ENCODE data around the gene KRT33A.
"Not testable (repeated sequence)": the region's sequence is repeated elsewhere in the genome, so short reads cannot be mapped to it uniquely, and the experiment has no call there.

KRT33A gene

DNA sequence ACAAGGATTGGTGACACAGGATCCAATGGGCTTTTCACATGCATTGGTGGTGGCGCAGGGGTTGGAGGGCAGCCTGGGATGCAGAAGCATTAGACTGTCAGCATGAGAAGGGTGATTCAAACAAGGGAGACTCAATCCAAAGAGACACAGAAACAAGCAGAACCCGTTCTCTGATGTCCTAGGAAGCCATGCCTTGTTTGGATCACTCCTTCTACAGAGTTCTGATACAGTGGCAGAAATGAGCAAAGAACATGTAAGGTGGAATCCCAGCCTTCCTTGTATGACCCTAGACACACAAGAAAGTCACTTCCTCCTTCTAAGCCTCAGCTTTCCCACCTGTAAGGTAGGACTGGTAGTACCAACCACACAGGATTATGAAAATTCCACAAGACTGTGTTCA lies 13.3 kb upstream of the KRT33A start:
- DNase-seq (ENCODE audit: low read depth, low spot score), result no peak

DNA sequence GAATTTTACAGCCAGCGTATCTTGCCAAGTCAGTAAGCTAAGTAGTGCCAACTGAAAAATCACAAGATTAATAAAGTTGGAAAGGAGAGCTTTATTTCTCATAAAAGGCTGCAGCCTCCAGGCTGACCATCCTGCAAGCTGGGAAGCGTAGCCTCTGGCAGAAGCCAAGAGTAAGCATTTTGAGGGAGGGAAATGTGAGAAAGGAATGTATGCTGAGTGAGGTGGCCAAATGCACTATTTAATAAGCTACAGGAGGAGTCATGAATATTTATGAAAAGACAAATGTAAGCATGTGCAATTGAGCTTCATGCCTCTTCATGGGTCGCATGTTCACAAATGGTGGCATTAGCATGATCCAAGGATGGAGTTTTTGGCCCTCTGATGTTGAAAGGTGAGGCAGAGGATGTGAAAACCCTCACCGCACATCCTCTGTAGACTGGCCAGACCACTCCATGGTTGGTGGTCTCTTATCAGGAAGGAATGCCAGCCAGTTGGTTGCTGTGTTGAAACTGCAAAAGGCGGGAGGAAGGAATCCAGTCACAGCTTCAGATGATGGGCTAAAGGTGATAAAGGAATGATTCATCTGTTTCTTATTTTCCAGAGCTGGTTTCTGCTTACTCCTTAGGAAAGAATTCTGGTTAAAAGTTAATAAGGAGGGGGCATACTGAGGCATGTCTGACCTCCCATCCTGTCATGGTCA lies 9.8 kb upstream of the KRT33A start:
- DNase-seq (ENCODE audit: low read depth, low spot score), result peak; percentile 86

DNA sequence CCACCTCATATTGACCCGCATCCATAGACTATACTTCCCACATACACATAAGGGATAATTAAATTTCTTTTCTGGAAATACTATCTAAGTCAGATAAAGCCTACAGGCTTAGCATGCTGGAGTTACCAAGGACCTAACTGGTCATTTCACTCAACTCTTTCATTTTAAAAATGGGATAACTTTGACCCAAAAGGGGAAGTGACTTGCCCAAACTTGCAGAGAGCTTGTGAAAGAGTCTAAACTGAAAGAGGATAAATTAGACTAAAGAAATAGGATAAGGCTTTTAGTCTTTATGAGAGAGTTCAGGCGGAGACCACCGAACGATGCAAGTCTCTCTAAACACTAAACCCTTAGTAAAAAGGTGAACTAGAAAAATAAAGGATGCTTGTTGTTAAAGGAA lies 3.9 kb upstream of the KRT33A start:
- no peak for DNase-seq (ENCODE audit: low read depth, low spot score)

DNA sequence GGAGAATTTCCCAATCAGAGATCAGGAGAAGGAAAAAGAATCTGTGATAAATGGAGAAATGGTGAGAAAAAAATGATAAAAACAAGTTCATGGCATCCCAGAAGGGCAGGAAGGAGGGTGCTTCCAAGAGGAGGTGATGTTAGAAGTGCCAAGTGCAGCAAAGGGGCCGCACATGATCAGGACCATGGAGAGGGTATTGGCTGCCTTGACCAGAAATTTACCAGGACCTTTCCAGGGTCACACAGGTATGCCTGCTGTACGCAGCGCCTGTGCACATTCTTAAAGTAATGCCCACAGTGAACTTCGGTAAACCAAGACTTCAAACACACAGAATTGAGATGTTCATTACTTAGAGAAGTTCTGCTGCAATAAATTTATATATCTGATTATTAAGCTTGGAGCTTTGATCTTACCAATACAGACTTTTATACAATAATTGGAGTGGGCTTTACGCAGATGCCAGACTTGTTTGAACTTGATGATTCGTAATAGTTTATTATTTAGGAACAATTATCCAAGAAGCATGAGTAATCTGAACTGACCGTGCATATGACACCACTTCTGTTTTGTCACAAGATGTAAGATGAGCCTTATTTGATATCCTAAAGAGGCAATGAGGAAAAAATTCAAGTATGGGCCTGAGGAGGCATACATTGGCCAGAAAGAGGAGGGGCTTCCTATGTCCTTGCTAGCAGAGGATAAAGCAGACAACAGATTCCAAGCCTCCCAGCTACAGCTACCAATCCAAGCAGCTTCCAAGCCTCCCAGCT lies 2.2 kb upstream of the KRT33A start:
- peak; percentile 33 for DNase-seq (ENCODE audit: low read depth, low spot score)

DNA sequence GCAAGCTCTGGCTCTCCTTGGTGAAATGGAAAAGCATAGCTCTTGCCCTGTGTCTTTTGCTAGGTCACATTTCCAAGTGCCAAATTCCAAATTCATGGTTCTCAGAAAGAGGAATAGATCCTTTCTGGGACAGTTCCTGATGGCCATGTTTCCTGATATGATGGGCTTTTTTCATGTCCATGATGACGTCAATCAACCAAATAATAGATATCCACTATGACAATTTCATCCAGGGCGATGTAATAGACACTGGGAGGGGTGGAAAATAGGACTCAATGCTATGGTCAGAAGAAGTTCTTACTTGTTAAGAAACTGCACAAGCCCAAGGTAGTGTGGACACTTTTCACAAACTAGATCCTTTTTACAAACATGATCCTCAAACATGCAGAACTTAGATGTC lies 549 bp upstream of the KRT33A start:
- no peak for DNase-seq (ENCODE audit: low read depth, low spot score)

DNA sequence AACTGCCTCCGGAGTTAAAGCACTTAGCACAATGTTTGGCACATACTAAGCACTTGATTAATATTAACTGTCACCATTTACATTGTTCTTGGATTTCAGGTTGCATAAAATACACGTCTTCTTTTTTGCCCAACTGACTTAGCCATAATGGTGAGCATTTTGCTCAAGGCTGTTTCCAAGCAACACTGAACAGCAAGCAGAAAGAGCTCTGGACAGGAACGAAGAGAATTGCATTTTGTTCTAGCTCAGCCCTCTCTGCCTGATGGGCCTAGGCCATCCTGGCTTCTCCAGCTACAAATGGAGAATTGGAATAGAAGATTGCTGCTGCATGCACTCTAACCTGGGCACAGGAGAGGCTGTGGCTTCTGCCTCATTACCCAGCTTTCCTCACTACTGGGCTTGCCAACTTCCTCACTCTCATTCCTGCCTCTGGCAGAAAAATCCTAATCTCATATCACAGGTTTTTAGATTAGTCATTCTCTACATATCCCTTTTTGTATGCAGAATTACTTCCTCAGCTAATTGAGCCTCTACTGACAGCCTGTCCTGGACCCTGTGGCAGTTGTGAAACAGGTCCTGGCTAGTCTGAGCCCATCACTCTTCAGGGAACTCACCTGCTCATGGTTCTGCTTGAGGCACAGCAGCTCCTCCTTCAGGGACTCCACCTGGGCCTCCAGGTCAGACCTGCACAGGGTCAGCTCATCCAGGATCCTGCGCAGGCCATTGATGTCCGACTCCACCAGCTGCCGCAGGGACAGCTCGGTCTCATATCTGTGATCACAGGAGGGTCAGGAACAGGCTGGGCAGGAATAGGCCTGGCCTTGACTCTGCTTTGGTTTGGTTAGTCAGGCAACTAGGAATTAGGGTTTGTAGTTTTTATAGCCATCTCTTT lies 2.5 kb downstream of the KRT33A start:
- DNase-seq (ENCODE audit: low read depth, low spot score), result no peak

DNA sequence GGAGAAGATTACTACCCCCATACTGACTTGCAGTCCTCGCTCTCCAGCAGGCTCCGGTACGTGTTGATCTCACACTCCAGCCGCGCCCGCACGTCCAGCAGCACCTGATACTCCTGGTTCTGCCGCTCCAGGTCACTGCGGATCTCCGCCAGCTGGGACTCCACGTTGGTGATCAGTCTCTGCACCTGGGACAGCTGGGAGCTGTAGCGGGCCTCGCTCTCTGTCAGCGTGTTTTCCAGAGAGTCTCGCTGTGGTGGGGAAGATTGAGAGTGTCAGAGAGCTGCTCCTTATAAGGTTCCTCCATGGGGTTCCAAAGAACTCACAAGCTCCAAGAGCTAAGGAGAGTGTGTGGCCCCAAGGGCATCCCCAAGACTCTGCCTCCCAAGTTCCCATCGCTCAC lies 4.2 kb downstream of the KRT33A start:
- not testable (repeated sequence) for DNase-seq (ENCODE audit: low read depth, low spot score)

DNA sequence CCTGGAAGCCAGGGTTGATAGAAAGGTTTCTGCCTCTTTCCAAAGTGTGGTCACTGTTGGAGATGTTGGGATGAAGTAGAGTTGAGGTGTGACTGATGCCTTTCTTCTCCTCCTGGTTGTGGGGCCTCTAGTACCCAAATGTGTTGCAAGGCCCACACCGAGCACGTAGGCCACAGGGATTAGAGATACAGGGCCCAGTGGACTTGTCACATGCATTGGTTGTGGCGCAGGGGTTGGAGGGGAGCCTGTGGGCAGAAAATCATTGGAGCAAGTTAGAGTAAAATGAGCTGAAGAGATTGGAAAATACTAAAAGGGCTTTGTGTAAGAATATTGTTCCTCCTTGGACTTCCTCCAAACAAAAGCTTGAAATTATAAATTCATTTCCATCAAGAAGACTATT lies 4.6 kb downstream of the KRT33A start:
- no peak for DNase-seq (ENCODE audit: low read depth, low spot score)

DNA sequence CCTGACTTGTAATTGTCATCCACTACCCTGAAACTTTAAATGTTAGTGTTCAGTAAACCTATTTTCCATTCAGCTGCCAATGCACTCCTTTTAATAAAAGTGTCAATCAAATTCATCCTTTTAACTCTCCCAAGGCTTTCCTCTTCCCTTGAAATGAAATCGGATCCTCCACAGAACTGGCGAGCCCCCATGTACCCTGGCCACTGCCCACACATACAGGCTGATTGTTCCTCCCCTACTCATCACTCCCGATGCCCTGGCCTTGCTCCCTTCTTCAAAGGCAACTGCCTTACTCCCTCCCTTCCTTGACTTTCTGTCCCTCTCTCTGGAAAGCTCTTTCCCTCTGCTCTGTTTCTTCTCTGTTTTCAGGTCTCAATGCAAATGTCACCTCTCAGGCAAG lies 7.6 kb downstream of the KRT33A start:
- DNase-seq (ENCODE audit: low read depth, low spot score), result no peak

DNA sequence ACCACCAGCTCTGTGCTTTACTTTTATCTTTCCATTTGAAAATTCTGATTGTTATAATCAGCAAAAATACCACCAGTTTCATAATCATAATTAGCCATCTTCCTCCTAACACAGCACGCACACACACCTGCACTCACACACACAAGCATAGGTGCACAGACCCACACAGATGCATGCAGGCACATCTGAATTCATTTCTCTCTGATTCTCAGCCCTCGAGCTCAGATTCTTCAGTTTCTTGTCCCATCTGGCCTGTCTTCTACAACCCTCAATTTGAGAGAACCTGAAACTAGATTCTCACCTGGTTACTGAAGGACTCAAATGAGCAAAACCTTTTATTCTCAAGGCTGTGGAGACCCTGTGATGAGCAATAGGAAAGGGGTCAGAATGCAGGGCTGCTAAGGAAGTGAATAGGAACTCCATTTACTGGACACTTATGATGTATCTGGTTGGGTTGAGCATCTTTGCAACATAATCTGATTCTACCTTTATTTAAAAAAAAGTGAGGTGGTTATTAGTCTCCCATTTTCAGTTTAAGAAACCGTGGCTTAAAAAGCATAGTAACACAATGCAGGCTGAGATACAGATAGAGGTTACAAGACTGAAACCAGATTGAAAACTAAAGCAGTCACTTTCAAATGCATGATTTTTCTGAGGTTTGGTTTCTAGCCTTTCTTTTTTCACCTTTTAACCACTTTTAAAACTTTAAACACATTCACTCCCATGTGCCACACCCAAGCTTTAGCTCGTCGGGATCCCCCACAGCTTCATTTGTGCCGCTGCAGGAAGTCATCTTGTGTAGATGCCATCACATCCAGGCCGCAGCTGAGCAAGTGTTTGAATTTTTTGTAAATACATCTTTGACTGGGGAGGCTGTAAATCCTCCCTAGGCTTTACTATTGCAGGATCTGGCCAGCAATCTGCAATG lies 9.4 kb downstream of the KRT33A start:
- DNase-seq (ENCODE audit: low read depth, low spot score), result no peak

DNA sequence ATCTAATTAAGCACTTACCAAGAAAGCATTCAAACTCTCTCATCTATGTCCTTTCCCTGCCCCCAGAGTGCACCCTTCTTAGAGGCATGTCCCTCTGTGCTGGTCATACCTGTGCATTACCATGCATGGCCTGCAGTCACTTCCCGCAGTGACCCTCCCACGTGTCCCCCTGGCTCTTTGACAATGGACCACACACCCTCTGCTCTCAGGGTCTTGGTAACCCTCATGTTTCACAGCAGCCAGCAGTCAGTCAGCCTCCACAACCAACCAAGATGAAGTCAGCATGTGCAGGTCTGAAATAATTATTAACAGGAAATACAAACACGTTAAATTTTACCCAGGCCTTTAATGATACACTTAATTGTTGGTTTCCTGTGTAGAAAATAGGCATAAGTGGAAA lies 10.1 kb downstream of the KRT33A start:
- no peak for DNase-seq (ENCODE audit: low read depth, low spot score)

DNA sequence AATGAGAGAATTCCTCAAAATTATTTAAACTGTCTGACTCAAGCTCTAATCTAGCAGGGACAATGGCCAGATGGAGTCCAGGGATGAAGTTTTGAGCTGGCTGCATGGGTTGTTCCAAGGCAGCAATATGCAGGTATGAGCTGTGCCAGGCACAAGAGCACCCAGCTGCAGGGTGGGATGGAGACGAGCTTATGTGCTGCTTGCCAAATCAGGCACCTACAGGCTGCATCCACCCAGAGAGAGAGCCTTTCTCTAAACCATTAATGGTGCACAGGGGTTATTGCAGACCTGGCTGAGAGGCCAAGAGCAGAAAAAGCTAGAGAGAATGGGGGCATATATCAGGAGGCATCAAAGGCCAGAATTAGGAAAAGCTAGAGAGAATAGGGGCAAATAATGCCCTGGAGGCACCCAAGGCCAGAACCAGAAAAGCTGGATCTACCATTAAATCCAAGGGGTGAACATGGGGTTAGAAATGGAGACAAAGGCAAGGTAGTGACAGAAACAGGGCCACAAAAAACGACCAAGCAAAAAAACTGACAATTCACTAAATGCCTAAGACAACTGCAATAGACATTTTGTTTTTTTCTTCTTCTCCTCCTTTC lies 11.0 kb downstream of the KRT33A start:
- no peak for DNase-seq (ENCODE audit: low read depth, low spot score)

DNA sequence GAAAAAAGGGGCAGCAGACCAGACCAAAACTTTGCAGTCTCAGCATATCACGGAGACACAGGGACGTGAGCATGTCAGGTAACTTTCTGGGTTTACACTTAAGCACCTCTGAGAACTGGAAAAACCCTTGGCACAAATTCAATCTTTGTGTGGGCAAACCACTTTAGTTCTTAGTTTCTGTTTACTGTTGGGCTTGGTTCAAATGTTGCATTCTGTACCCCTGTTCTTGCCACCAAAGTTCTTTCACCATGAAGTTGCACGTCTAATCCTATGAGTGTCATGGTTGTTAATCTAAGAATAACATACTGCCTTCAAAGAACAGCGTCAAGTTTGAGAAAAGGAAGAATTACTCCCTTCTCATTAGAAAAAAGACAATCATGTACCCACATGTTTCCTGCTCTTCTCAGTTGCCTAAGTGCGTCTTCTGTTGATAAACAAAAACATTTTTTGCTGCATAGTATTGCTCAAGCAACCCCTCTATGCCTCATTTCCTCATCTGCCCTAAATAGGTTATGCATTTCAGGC lies 11.6 kb downstream of the KRT33A start:
- peak; percentile 49 for DNase-seq (ENCODE audit: low read depth, low spot score)

DNA sequence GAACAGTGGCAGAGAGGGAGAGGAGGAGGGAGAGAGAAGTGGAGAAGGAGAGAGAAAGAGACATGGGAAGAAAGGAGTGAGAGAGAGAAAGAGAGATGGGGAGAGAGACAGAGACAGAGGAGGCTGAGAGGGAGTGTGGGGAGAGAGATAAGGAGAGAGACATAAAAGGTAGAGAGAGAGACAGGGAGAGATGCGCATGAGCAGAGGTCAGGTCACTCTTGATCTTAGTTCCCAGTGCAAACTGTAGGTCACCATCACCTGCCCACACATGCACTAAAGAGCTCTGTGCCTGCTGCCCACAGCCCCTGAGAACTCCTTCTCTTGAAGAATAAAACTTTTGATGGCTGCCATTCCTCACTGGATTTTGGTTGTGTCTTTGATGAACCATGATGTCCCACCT lies 14.9 kb downstream of the KRT33A start:
- DNase-seq (ENCODE audit: low read depth, low spot score), result no peak

DNA sequence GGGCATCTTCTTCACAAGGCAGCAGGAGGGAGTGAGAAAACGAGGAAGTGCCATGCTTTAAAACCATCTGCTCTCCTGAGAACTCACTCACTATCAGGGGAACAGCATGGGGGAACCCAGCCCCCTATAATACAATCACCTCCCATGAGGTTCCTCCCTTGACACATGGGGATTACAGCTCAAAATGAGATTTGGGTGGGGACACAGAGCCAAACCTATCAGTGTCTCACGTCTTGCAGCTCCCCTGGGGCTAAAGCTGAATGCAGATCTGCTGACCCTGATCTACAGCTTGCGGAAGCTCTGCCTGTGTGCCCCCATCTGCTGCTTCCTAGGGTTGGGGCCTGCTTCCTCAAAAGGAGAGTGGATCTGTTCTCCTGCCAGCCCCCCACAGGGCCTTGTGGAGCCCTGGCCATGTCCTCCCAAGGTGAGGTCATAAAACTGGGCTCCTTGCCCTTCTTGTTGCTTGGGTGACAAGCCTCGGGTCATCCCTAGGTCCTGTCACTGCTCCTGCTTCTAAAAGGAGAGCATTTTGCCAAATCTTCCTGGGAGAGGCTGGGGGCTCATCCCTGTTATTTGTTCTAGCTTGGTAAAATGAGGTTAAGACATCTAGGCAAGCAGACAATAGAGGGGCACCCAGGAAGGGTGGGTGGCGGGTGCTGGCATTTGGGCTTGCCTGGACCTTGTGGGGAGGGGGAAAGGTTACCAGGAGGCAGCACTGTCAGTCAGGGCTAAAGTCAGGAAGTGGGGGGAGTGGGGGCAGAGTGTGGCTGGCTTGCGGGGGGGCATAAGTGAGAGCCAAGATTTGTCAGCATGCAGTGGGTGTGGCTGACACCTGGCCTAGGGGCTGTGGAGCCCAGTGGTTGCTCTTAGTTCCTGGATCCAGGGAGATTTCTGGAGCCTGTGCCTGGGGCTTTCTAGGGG lies 16.0 kb downstream of the KRT33A start:
- no peak for DNase-seq (ENCODE audit: low read depth, low spot score)

DNA sequence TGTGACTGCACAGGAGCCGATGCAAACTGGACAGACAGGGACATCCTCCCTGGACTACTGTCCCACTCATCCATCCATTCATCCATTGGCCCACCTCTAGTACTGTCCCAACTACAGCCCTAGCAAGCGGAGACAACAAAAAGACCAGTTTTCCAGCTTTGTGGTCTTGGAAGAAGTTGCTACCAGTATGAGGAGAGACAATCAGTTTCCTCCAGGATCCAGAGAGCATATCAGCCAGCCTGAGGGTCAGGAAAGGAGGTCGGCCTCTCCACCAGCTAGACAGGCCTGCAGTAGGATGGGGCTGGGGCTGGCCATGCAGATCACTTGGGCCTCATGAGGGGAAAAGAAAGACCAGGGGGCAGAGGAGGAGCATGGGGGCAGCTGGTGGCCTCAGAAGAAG lies 16.8 kb downstream of the KRT33A start:
- DNase-seq (ENCODE audit: low read depth, low spot score), result no peak

DNA sequence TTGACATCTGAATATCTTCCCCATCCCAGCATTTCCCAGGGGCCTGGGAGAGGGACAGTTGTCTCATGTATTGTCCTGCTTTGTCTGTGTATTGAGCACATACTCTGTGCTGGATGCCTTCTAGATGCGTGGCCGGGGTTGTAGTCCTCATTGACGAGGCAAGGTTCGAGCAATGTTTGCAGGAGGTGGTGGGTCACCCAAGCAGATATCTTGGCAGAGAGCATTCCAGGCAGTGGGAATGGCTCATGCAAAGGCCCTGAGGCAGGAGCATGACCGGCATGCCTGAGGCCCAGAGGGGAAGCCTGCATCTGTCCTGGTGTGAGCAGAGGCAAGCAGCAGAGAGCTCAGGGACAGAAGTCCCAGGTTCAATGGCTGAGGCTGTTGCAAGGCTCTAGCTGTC lies 17.5 kb downstream of the KRT33A start:
- DNase-seq (ENCODE audit: low read depth, low spot score), result no peak

DNA sequence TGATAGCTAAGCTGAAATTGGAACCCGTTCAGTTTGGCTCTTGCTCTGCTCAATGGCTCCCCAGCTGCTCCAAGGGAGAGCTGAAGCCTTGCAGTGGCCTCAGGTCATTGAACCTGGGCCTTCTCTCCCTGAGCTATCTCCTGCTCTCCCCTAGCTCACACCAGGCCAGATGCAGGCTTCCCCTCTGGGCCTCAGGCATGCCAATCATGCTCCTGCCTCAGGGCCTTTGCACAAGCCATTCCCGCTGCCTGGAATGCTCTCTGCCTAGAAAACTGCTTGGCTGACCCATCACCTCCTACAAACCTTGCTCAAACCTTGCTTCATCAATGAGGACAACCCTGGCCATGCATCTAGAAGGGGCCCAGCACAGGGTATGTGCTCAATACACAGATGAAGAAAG lies 18.4 kb downstream of the KRT33A start:
- DNase-seq (ENCODE audit: low read depth, low spot score), result no peak

DNA sequence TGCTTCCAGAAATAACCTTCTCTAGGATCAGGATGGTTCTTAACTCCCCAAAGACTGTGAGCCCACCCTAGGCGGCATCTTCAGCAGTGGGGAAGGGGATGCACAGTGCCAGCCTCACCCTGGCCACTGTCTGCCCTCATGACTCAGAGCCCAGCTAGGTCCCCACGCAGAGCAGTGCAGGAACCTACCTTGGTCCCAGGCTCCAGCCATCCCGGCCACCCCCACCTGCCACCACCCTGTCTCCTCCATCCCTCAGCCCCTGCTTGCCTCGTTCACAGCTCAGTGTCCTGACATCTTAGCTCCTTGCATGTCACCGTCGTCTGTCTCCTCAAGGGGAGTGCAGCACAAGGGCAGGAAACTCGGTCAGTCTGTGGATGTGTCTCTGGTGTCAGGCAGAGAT lies 19.0 kb downstream of the KRT33A start:
- no peak for DNase-seq (ENCODE audit: low read depth, low spot score)

Measured in astrocyte of the hippocampus (primary cell).